Effector memory CD8-positive, alpha-beta T cell (primary cell): ENCODE data around the gene EIF4E2.
A peak's percentile ranks its signal among the peaks of the same experiment; 100 is the strongest.

Source experiments
- ATAC-seq: fragments of 150-1000 bp; cut with Tn5 transposase; replicated peaks from 2 replicates; pipeline ENCODE4 v1.10.0; 2021; ENCODE audit warnings: mild to moderate bottlenecking, moderate library complexity
- DNase-seq, 3 experiments: peaks; one replicate each; pipeline ENCODE4 v3.0.0; 2021
- H3K27ac Mint-ChIP-seq, 2 donors: one replicate each; pipeline ENCODE4 v1.8.0; 2022; ENCODE audit warnings: mild to moderate bottlenecking in 2 of 2, mixed read lengths in 2 of 2, moderate library complexity in 2 of 2
- H3K27me3 Mint-ChIP-seq, 2 donors: one replicate each; pipeline ENCODE4 v1.8.0; 2022; ENCODE audit warnings: mixed read lengths in 2 of 2
- H3K36me3 Mint-ChIP-seq: one replicate; pipeline ENCODE4 v1.8.0; 2022; ENCODE audit warnings: mild to moderate bottlenecking, moderate library complexity, mixed read lengths; ENCODE audit not compliant: insufficient read depth
- H3K4me1 Mint-ChIP-seq, 2 donors: one replicate each; pipeline ENCODE4 v1.8.0; 2022; ENCODE audit warnings: low read depth in 2 of 2, mixed read lengths in 2 of 2
- H3K4me3 Mint-ChIP-seq, 2 donors: one replicate each; pipeline ENCODE4 v1.8.0; 2022; ENCODE audit warnings: mild to moderate bottlenecking in 2 of 2, mixed read lengths in 2 of 2, moderate library complexity in 2 of 2
- H3K9me3 Mint-ChIP-seq, 2 donors: one replicate each; pipeline ENCODE4 v1.8.0; 2022; ENCODE audit warnings: mixed read lengths in 2 of 2

Gene EIF4E2

DNA sequence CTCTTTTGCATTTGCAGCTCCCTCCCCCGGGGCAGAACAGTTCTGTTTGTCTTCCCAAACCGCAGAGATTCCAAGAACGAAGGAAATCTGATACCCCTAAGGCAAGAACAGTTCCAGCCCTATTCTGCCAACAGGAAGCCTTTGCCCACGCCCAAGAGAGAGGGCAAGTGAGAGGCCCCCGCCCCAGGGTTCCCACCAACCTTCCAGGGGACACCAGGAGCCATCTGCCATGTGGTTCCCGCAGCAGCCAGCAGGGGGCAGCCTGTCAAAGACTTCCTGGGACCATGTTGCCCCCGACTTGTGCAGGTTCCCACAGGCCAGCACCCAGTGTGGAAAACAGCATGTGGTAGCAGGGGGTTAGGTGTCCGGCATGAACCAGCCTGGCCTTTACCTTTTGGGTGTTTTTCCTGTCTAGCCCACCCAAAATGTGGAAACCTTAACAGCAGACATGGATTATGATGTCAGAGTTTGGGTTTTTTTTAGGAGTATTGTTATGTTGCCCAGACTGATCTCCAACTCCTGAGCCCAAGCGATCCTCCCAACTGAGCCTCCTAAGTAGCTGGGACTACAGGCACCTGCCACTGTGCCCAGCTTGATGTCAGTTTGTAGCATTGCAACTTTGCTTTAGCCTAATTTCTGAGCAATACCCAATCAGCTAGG lies 61.2 kb downstream of the EIF4E2 start:
- ATAC-seq: peak; percentile 50
- H3K27ac Mint-ChIP-seq: no peak overlapping the region
- H3K4me3 Mint-ChIP-seq: no peak overlapping the region
- H3K4me1 Mint-ChIP-seq: no peaks in the 10 kb centered on the region
- no peaks in the 10 kb centered on the region for H3K9me3 Mint-ChIP-seq
- H3K36me3 Mint-ChIP-seq: no peaks in the 10 kb centered on the region
- peak; percentile 60 to 69 (median 66) for DNase-seq
- no peaks in the 10 kb centered on the region for H3K27me3 Mint-ChIP-seq

DNA sequence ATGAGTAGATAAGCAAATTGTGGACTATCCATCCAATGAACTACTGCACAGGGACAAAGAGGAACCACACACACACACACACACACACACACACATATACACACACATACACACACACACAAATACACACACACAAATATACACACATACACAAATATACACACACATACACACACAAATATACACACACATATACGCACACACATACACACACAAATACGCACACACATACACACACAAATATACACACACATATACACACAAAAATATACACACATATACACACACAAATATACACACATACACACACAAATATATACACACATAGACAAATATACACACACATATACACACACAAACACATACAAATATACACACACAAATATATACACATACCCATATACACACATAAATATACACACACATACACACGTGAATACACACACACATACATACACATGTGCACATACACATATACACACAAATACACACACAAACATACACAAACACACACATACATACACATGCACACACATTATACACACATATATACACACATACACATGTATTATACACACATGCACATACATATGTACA lies 63.1 kb downstream of the EIF4E2 start:
- H3K27me3 Mint-ChIP-seq: no peaks in the 10 kb centered on the region
- H3K4me3 Mint-ChIP-seq: no peak overlapping the region
- no peaks in the 10 kb centered on the region for H3K9me3 Mint-ChIP-seq
- no peaks in the 10 kb centered on the region for H3K36me3 Mint-ChIP-seq
- DNase-seq: no peak
- H3K27ac Mint-ChIP-seq: no peak overlapping the region
- no peak for ATAC-seq
- no peaks in the 10 kb centered on the region for H3K4me1 Mint-ChIP-seq

DNA sequence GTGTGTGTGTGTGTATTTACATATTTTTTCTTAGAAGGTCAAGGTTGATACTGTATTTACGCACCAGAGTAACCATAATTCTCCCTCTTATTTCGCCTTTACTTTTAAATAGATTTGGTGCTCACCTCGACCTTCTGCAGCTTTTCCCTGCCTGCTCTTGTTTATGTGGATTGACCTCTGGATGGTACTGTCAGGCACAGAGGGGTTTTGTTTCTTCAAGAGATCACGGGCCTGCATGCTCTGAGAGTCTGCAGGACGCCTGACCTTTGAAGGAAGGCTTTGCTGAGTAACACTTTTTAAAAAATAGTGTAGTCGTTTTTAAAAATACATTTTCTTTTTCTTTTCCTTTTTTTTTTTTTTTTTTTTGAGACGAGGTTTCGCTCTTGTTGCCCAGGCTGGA lies 64.8 kb downstream of the EIF4E2 start:
- Mint-ChIP-seq H3K27me3 (peaks cover 0 to 1% of the 10 kb centered on the region in 2 donors), H3K4me3 (no peak overlapping the region)

More for the DNA sequence above, 64.8 kb downstream of the EIF4E2 start:
- Mint-ChIP-seq H3K36me3 (no peaks in the 10 kb centered on the region), H3K9me3 (no peaks in the 10 kb centered on the region), H3K4me1 (no peaks in the 10 kb centered on the region), H3K27ac (no peak overlapping the region)
- no peak for ATAC-seq
- no peak for DNase-seq
